Germinal center (tissue), 1 donor: ENCODE measurements around the gene CAMTA1.

Source experiments
- DNase-seq: peaks from one replicate; pipeline ENCODE4 v3.0.0; 2012; ENCODE audit warnings: mixed read lengths, low spot score

Gene CAMTA1

DNA sequence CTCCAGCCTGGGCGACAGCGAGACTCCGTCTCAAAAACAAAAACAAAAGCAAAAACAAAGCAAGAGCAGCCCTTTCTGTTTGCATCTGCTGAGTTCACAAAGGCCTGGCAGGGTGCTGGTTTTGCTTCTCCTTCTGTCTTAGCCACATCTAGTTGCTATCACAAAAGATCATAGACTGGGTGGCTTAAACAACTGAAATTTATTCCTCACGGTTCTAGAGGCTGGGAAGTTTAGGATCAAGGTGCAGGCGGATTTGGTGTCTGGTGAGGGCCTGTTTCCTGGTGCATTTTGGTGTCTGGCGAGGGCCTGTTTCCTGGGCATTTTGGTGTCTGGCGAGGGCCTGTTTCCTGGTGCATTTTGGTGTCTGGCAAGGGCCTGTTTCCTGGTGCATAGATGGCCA lies 471.3 kb downstream of the CAMTA1 start:
- no peak for DNase-seq

DNA sequence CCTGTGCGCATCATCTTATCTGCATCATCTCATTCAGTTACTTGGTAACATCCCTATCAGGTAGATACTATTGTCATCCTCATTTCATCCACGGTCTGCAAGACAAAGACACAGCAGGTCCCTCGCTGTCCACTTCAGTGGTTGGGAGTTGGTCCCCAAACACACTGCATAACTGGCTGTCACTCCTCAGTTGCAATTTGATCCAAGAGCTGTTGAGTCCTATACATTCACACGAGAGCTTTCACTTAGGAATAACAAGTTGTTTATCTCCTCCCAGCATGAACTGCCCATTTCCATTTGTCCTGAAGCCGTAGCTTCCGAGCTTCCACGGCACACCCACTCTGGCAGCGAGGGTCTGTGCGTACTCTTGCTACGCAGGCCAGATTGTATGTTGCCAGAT lies 472.0 kb downstream of the CAMTA1 start:
- no peak for DNase-seq

DNA sequence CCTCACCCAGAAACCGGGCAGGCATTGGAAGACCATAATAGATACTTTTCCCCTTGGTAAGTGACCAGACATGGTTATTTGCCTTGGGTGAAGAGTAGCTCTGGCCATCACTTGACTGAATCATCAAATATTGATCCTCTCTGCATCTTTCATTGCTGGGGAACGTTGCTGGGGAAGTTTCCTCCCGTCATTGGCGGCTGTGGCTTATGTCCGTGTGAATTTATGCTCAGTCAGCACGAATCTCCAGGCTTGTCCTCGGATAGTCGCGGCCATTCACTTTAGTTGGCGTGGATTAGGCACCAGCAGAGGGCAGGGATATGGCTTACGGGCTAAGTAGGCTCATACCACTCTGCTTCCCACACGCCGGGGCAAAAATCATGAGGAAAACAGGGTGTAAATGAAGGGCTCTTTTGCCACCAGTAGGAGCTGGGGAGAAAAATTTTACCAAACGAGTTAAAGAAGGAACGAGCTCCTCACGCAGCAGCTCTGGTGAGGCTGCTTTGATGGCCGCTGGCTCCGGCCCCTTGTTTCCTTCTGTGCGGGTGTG lies 473.4 kb downstream of the CAMTA1 start:
- no peak for DNase-seq

DNA sequence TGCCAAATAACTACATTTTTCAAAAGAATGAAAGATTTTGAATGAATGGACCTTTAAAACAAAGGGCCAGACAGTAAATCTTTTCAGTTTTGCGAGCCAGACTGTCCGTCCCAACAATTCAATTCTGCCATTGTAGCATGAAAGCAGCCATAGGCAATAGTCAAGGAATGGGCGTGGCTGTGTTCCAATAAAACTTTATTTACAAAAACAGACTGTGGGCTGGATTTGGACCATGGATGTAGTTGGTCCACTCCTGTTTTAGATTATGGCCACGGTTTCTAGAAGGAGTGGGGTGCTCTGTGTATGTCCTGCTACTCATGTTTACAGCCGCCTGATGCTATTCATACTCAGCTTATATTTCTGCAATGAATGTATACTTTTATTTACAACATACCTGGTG lies 474.7 kb downstream of the CAMTA1 start:
- DNase-seq, result no peak

DNA sequence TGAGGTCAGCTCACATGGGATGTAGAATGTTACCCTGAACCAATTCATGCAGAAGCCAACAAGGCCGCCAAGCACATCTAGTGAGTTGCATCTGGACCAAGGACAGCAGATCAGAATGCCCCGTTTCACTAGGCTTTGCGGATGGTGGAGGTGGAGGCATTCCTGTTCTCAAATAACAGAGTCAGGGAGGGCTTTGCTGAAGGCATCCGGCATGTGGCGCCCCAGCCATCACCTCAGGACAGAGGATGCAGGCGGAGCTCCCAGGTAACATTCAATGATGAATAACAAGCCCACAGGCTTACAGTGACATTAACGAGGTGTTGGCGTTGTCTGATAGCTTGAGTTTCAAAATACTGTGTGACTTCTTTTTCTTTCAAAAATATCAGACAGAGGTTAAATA lies 476.2 kb downstream of the CAMTA1 start:
- DNase-seq, result no peak

DNA sequence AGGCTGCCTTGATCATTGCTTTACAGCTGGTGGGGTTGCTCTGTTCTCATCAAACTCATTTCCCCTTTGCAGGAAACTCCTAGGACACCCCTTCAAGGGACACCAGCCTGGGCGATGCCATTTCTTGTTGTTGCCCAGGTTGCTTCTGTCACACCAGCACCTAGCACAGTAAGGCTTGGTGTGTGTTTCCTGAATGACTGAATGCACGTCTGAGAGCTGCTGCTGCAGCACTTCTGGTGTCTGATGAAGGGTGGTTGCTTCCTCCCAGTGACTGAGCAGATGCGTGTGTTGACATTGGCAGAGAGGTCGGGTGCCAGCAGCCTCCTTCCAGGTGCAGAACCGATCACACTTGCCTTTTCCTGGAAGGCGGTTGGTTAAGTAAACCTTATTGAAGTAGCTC lies 477.4 kb downstream of the CAMTA1 start:
- no peak for DNase-seq

DNA sequence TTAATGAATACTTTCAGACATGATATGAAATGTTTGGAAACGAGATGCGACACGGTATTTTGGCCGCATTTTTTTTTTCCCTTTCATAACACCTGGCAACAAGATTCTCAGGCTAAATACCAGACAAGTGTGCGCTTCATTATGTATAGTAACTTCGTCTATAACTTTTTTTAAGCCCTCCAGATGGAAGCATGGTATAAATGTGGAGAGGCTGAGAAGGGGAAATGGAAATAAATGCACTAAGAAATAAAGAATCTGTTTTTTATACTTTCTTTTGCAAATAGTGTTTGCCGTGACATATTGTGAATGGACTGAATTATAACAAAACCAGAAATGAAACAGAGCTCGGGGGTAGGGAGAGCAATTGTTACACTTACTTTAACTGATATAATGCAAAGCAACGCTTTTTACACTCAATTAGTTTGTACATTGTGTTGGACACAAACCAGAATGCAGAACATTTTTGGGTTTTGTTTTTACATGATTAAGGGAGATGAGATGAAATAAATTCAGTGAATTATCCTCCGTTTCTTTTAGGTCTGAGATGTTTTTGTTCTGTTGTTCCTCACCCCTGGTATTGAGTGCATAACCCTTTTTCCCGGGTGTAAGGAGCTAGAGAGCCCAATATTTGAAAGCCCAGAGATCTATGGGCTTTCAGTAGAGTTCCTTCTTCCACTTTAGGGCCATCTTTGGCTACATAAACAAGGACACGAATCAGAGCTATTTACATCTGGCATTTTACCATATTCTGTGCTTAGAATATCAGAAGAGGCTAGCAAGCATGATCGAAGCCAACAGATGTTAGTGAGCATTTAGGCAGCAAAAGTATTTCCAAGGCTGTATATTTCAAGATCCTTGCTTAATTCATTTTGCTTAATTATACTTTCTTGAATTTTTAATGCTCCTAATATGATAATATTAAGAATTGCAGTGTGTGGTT lies 478.0 kb downstream of the CAMTA1 start:
- DNase-seq, result no peak

DNA sequence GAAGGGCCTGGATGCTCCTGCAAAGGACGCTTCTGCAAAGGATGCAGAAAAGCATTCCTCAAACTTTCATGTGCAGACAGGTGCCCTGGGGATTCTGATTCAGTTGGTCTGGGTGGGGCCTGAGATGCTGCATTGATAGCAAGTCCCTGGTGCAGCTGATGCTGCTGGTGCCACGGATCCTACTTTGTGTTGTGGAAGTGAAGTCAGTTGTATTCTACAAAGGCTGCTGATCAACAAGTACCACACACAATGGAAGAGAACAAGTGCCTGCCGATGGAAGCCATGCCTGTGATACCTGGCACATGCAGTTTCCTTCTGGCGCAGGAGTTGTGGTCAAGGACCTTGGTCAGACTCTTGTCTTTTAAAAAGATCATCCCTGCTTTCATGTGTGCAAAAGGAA lies 478.8 kb downstream of the CAMTA1 start:
- no peak for DNase-seq

DNA sequence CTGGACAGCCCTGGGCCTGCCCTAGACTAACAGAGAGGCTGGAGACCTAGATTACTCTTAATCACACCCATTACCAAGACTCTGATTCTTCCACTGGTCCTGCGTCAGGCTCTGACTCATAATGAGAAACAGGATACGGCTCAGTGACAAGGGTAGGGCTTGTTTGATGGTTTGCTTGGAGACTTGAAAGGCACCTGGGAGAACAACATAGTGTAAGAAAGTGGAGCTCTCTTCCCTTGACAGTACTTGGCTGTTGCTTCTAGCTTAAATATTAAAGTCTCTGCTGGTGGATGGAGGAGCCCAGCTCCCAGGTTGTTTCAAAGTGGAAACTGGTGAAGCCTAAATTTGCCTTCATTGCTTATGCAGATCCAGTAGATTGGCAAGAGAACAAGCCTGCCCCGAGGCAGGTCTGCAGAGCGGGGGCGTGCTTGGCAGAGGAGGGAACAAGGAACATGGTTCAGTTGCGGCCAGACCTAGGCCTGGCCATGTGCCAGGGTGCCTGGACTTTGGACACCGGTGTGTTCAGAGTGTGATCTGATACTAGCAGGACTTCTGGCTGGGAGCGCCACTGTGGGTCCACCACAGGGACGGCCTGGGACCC lies 480.6 kb downstream of the CAMTA1 start:
- DNase-seq, result no peak

DNA sequence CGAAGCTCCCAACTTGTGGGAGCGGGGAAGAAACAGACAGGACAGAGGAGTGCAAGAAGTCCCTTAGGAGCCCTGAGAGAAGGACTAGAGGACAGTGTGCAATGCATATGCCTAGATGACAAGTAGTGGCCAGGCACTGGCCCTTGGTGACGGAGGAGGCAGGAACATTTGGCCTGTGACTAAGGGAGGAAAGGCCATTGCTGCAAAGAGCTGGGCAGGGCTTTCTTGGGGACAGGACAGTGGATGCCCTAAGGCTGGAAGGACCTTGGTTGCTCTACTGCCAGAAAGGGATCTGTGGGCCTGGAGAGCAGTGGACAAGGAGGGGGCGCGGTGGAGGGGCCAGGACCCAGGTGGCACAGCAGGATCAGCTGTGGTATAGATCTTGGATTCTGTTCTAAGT lies 481.3 kb downstream of the CAMTA1 start:
- no peak for DNase-seq

DNA sequence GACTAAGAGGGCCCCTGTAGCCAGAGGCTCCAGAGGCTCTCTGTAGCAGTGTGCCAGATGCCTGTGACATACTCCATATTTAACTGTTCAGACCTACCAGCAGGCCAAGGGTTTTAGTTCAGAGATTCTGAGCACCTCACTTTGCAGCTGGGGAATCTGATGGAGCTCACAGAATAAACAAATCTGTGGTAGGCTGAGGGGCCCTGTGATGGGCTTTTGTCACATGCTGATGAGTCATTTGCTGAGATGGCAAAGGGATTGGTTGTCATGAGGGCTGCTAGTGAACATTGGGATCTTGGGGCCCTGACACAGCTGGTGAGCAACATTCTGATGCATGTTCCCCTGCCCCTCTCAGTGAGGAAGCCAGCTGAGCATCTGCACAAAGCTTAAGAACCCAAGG lies 482.2 kb downstream of the CAMTA1 start:
- no peak for DNase-seq

DNA sequence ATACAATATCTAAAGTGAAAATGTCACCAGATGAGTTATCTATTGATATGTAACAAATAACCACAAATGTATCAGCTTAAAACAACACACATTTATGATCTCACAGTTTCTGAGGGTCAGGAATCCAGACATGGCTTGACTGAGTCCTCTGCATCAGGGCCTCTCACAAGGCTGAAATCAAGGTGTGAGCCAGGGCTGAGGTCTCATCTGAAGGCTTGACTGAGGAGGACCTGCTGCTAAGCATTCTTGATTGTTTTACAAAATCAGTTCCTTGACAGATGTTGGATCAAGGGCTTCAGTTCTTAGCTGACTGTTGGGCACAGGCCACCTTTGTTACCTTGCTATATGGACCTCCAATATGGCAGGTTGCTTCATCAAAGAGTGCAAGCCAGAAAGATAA lies 483.7 kb downstream of the CAMTA1 start:
- DNase-seq, result no peak

DNA sequence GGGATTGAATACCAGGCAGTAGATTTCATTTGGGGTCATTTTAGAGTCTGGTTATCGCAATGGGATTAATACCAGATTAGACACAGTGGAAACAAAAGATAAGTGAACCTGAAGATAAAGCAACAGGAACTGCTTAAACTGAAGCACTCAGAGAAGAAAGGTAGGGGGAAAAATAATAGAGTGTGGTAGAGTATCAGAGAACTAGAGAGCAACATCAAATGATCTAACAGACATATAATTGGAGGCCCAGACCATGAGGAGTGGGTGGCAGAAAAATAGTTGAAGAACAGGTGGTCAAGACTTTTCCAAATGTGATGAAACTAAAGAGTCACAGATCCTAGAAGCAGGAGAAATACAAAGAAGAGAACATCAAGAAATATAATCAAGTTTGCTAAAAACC lies 484.3 kb downstream of the CAMTA1 start:
- no peak for DNase-seq

DNA sequence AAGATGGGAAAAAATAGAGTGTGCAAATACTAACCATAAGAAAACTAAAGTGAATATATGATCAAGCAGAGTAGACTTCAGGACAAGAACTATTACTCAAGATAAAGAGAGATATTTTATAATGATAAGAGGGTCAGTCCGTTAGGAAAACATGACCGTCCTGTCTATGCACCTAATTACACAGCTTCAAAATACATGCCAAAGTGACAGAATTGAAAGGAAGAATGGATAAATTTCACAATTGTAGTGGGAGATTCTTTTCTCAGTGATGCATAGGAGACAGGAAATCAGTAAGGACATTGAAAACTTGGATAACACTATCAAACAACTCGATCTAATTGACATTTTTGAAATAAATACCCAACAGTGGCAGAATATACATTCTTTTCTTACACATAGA lies 489.0 kb downstream of the CAMTA1 start:
- DNase-seq, result no peak

DNA sequence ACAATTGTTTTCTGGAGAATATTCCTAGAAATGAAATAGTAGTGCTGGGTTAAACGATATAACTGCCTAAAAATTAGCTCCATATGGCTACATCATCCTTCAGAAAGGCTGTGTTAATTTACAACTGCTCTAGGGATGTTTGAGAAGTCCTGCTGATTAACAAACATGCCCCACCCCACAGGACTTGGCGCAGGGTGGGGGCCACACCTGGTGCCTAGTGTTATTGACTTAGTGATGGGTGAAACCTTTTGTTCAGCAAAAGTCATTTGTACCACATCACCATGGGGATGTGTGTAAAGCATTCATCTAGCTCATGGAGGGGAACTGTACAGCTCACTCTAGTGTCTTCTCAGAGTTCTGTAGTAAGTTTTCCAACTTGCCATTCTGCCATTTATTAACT lies 492.8 kb downstream of the CAMTA1 start:
- no peak for DNase-seq

DNA sequence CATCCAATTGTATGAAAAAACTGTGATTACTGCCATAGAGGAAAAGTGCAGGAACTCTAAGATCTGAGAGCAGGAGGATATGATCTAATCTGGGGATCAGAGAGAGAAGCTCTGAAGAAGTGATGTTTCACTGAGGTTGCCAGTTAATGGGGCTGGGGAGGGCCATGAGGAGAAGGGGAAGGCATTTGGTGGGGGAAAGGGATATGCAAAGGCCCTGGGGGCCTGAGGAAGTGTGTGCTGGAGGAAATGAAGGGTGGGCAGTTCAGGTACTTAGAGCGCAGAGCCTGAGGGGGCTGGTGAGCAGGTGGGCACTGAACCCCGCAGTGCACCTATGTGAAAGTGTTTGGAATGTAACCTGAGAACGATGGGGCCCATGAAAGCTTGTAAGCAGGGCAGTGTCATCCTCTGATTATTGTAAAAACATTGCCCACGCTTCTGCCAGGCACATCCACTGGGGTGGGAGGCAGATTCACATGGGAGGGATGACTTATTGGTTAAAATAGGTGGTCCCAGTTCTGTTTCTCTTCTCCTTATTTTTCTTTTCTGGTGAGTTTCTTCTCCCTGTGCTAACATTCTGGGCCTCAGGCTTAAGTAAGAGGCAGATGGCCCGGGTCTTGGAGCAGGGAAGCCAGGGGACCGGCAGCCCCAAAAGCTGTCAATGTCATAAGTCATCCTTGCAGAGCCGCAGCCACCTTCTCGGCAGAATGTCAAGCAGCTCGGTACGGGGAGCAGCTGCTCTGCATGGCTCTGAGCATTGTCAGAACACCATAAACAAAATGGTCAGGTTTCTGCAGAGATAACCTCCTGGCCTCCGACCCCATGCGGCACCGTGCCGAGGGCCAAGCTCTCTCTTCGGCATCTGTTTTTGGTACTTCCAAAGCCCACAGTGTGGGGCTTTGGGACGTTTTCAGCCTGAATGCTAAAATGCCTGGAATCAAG lies 493.8 kb downstream of the CAMTA1 start:
- no peak for DNase-seq

DNA sequence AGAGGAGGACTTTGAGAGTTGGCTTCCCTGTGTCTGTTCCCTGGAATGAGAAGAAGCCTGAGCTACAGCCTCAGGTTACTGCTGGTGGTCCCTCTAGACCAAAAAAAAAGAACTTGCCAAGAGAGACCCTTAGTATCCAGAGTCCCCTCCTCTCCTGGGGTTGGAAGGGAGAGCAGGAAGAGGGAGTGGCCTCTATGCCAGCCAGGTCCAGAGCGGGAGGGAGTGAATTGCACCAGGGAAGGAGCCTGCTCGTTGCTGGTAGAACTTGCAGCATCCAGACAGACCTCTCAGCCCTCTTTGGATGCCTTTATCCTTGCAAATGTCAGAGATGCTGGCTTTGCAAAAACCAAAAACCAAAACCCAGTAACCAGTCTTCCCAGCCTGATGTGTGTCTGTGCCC lies 494.5 kb downstream of the CAMTA1 start:
- no peak for DNase-seq

DNA sequence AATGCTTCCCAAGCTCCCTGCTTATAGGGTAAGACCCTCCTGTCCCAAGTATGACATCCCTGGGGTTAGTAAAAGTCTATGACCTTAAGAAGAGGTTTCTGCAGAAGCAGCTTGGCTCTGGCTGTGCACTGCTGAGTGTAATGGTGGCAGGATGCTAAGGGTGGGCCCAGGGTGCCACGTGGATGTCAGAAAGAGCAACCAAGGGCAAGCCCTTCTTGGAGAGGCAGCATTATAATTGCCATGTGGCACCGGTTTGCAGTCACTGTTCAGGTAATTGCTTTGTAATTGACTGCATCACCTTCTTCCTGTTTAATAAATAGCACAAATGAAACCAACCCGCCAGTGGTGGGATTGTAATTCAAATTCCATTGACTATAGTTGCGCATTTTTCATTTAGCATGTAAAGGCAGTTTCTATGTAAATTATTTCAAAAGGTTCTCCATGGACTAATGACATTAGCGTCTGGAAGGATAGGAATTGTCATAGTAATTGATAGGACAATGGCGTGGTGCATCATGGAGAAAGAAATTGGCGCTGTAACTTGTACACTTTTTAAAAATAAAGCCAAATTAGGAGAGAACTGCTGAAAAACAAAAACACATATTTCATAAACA lies 495.2 kb downstream of the CAMTA1 start:
- DNase-seq, result no peak

DNA sequence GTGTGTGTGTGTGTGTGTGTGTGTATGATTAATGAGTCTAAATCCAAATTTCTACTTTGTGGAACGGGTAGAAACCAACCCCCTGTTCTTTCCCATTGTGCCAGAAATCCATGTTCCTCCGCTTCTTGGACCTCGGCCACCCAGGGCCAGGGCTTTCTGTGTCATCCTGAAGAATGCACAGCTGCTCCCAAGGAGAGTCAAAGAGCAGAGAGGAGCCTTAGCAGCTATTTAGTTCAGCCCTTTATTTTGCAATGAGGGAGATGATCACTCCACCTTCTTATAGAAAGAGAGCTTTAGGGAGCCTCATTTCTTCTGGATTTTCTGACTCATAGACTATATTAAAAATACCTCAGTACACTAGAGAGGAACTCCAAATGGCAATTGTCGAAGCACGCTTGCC lies 496.6 kb downstream of the CAMTA1 start:
- no peak for DNase-seq

DNA sequence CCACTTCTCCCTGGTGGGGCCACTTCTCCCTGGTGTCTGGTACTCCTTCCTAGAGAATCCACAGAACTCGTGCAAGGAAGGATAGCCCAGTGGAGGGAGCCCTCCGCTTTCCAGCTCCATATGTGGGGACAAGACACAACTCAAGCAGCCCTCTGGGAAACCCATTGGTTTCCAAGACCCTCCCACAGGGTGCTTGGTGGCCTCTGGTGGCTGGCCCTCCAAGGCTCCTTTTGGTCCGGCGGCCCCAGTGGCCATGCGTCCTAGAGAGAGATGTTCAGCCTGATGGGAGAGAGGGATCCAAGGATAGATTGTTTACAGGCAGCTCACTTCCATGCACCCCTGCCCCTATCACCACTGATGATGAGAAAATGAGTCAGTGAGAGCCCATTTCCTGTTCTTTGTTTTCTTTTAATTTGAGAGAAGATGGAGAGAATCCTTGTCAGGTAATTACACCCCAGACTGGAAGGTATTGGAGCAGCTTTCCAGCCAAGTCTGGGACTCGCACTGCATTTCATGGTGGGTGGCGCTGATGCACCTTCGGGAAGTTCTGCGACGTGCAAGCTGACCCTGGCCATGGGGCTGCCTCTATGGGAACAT lies 499.7 kb downstream of the CAMTA1 start:
- no peak for DNase-seq

DNA sequence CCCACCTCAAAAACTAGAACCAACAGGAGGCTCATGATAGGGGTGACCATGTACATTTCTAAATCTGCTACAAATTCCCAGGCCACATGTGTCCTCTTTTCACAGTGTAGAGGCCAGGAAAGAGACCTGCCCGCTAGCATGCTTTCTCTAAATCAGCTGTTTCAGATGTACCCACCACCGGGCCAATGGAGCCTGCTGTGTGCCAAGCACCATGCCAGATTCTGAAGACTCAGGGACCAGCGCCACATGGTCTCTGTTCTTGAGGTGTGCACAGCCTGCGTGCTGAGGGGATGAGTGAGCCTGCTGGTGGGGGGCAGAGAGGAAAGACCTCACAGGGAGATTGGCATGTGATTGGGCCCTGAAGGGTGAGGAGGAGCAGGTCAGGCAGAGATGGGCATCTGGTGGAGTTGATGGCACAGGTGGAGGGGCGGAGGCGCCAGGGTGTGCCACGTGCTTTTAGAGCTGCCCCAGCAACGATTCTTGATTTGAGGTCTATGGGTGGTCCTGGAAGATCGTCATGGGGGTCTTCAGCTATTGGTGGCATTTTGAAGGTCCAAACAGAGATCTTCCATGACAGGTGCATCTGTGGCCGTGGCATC lies 500.7 kb downstream of the CAMTA1 start:
- no peak for DNase-seq
